ENCODE measurements around the gene HNRNPA0.

HNRNPA0 gene

GRCh38 chr5:137699336-137700281 lies 54.6 kb downstream of the HNRNPA0 start:
- no peak for TF ChIP-seq CTCF (IDR thresholded peaks at IDR 0.05; ENCODE audit: low read depth, low read length)
- no peak overlapping the region for H3K4me3 ChIP-seq (ENCODE audit: low read depth, low read length)

- H3K4me3 ChIP-seq (ENCODE audit: low read depth, low read length) = no peak overlapping the region
- no peak for TF ChIP-seq CTCF (IDR thresholded peaks at IDR 0.05; ENCODE audit: low read depth, low read length)
Measured at GRCh38 chr5:137696481-137696880, 57.7 kb downstream of the HNRNPA0 start.

- TF ChIP-seq CTCF (IDR thresholded peaks at IDR 0.05; ENCODE audit: low read depth, low read length) = no peak
- H3K4me3 ChIP-seq (ENCODE audit: low read depth, low read length) = no peak overlapping the region
Measured at GRCh38 chr5:137695651-137696428, 58.3 kb downstream of the HNRNPA0 start.
